Breast epithelium (tissue), 3 donors: ENCODE measurements around the gene DNASE1. TPM values are rescaled to one million over a fixed set of nuclear protein-coding genes. Genes with fewer than 3 reads are reported as not detected.

Experiments used
- total RNA-seq, 3 donors: library from RNA; depleted of rRNA; stranded (reverse); fragments of >200 nt; gene quantifications; one replicate each; pipeline ENCODE4 v1.1.0, GENCODE V29; 2016

DNASE1 gene
- total RNA-seq, 3 donors from 2014 or later = 15.8 to 30.0 (median 23.6) TPM

Other genes with a start within 250 kb of the DNASE1 start
- gene ZNF597, start 211.2 kb upstream of the DNASE1 start, total RNA-seq = 1 to 10 TPM; 2.1 to 3.6 (median 2.8) TPM
- 10 to 100 TPM; 25.4 to 25.9 (median 25.5) TPM for gene NAA60, start 211.0 kb upstream of the DNASE1 start, total RNA-seq
- not detected for gene C16orf90, start 159.2 kb upstream of the DNASE1 start, total RNA-seq
- gene CLUAP1, start 153.7 kb upstream of the DNASE1 start, total RNA-seq = 10 to 100 TPM; 20.8 to 27.1 (median 24.6) TPM
- gene NLRC3, start 77.3 kb upstream of the DNASE1 start, total RNA-seq = 1 to 10 TPM in 2 of 3 donors, under 1 TPM in 1; 0.64 to 1.6 (median 1.3) TPM
- 1 to 10 TPM; 3.0 to 4.3 (median 3.7) TPM for gene SLX4, start 43.1 kb upstream of the DNASE1 start, total RNA-seq
- gene TRAP1, start 62.8 kb downstream of the DNASE1 start, total RNA-seq = 10 to 100 TPM; 44.8 to 69.5 (median 51.4) TPM
- 10 to 100 TPM; 61.6 to 82.6 (median 69.5) TPM for gene CREBBP, start 226.0 kb downstream of the DNASE1 start, total RNA-seq